HepG2 (cell line): ENCODE data around the gene NDUFB6. TPM values are rescaled to one million over a fixed set of nuclear protein-coding genes. Genes with fewer than 3 reads are reported as not detected.

Experiments
- AKNA ChIP-seq: sonication (generic); formaldehyde crosslinking; IDR thresholded peaks from 2 replicates; pipeline ENCODE4 v1.4.0; 2020; ENCODE audit warnings: missing genetic modification reagents, borderline replicate concordance
- FOXK1 ChIP-seq: sonication (generic); formaldehyde crosslinking; IDR thresholded peaks from 2 replicates; pipeline ENCODE4 v1.4.0; 2020; ENCODE audit warnings: low read depth, missing genetic modification reagents, borderline replicate concordance
- HCFC1 ChIP-seq: fragments of 150-350 bp; IDR thresholded peaks from 2 replicates; pipeline ENCODE4 v1.6.1; 2014; ENCODE audit warnings: low read depth, low read length
- ISX ChIP-seq: sonication (generic); formaldehyde crosslinking; conservative IDR thresholded peaks from 2 replicates; pipeline ENCODE4 v1.5.0; 2020; ENCODE audit warnings: missing genetic modification reagents
- JUN ChIP-seq: sonication (generic); formaldehyde crosslinking; IDR thresholded peaks from 2 replicates; pipeline ENCODE4 v1.4.0; 2020; ENCODE audit warnings: mild to moderate bottlenecking, missing genetic modification reagents
- NKX3-1 ChIP-seq: sonication (generic); formaldehyde crosslinking; IDR thresholded peaks from 2 replicates; pipeline ENCODE4 v1.5.0; 2020; ENCODE audit warnings: missing genetic modification reagents
- PHF20 ChIP-seq: sonication (generic); formaldehyde crosslinking; IDR thresholded peaks from 2 replicates; pipeline ENCODE4 v1.5.0; 2020; ENCODE audit warnings: mild to moderate bottlenecking, missing genetic modification reagents
- POLR2A ChIP-seq, 2 experiments: IDR thresholded peaks; 2 replicates each; pipeline ENCODE4 v1.6.1; 2011; ENCODE audit warnings: low read depth in 2 of 2, low read length in 2 of 2, mild to moderate bottlenecking in 1 of 2, moderate library complexity in 1 of 2; ENCODE audit not compliant: insufficient read depth in 1 of 2
- RXRB ChIP-seq: IDR thresholded peaks from 2 replicates; pipeline ENCODE4 v1.6.1; 2016; ENCODE audit warnings: borderline replicate concordance, missing genetic modification reagents, missing compliant biosample characterization
- SAP130 ChIP-seq: IDR thresholded peaks from 2 replicates; pipeline ENCODE4 v1.6.1; 2016; ENCODE audit warnings: low read depth
- SMAD1 ChIP-seq: sonication (generic); formaldehyde crosslinking; IDR thresholded peaks from 2 replicates; pipeline ENCODE4 v1.4.0; 2020; ENCODE audit warnings: missing genetic modification reagents, low read depth, mild to moderate bottlenecking, borderline replicate concordance
- ZFP82 ChIP-seq: sonication (generic); formaldehyde crosslinking; IDR thresholded peaks from 2 replicates; pipeline ENCODE4 v1.5.1; 2020; ENCODE audit warnings: mild to moderate bottlenecking, missing genetic modification reagents, borderline replicate concordance
- ZNF224 ChIP-seq: sonication (generic); formaldehyde crosslinking; IDR thresholded peaks from 2 replicates; pipeline ENCODE4 v1.5.0; 2020; ENCODE audit warnings: mild to moderate bottlenecking, missing genetic modification reagents
- ZNF674 ChIP-seq: sonication (generic); formaldehyde crosslinking; IDR thresholded peaks from 2 replicates; pipeline ENCODE4 v1.5.0; 2020; ENCODE audit warnings: low read depth, mild to moderate bottlenecking, missing genetic modification reagents
- ZNF788 ChIP-seq: sonication (generic); formaldehyde crosslinking; IDR thresholded peaks from 2 replicates; pipeline ENCODE4 v1.5.0; 2020; ENCODE audit warnings: mild to moderate bottlenecking, missing genetic modification reagents, borderline replicate concordance
- ZSCAN21 ChIP-seq: sonication (generic); formaldehyde crosslinking; IDR thresholded peaks from 2 replicates; pipeline ENCODE4 v1.8.0; 2022; ENCODE audit warnings: mild to moderate bottlenecking, missing genetic modification reagents, moderate library complexity, borderline replicate concordance
- polyA plus RNA-seq, 8 experiments: library from polyadenylated mRNA; depleted of rRNA in 3 of 8; stranded (reverse) in 7 of 8; unstranded in 1 of 8; fragments of >200 nt; fragmentation: Illumina TruSeq in 4 of 8; extraction: Trizol in 4 of 8; gene quantifications; 2 replicates each; pipeline versions ENCODE4 v1.2.1 to v1.2.3, GENCODE V29; 2011 to 2016; ENCODE audit warnings: low read depth in 4 of 8, missing spikeins in 1 of 8, mixed read lengths in 1 of 8; ENCODE audit not compliant: insufficient read depth in 1 of 8
- total RNA-seq, 5 experiments: library from RNA; depleted of rRNA; stranded (reverse); fragments of >200 nt; fragmentation: Illumina TruSeq; extraction: Trizol; gene quantifications; 2 replicates each; pipeline ENCODE4 v1.2.3, GENCODE V29; 2016; ENCODE audit warnings: low read depth in 1 of 5
- TF ChIP-seq, protein P1 (sequence below): sonication (generic); formaldehyde crosslinking; IDR thresholded peaks from 2 replicates; pipeline ENCODE4 v1.9.0; 2021; ENCODE audit warnings: missing genetic modification reagents, borderline replicate concordance
- TF ChIP-seq, protein P2 (sequence below): sonication (generic); formaldehyde crosslinking; IDR thresholded peaks from 2 replicates; pipeline ENCODE4 v1.5.0; 2020; ENCODE audit warnings: missing genetic modification reagents
- TF ChIP-seq, protein P3 (sequence below): sonication (generic); formaldehyde crosslinking; IDR thresholded peaks from 2 replicates; pipeline ENCODE4 v1.4.0; 2020; ENCODE audit warnings: mild to moderate bottlenecking, missing genetic modification reagents, borderline replicate concordance
- TF ChIP-seq, protein P4 (sequence below): IDR thresholded peaks from 2 replicates; pipeline ENCODE4 v1.6.1; 2016; ENCODE audit warnings: low read depth

The NDUFB6 gene
- total and polyA plus RNA-seq, 2 of the 13 experiments (the other 11 are each of a cell fraction or from before 2014, with no cell fraction given): 31.2 to 81.9 TPM

- TF ChIP-seq, protein P1, sequence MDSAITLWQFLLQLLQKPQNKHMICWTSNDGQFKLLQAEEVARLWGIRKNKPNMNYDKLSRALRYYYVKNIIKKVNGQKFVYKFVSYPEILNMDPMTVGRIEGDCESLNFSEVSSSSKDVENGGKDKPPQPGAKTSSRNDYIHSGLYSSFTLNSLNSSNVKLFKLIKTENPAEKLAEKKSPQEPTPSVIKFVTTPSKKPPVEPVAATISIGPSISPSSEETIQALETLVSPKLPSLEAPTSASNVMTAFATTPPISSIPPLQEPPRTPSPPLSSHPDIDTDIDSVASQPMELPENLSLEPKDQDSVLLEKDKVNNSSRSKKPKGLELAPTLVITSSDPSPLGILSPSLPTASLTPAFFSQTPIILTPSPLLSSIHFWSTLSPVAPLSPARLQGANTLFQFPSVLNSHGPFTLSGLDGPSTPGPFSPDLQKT (CRISPR knock-in tag): no peak
- TF ChIP-seq RXRB (CRISPR knock-in tag) (peak; percentile 36; the same call in 1 of the 2 replicates), AKNA (CRISPR knock-in tag) (no peak), POLR2A (IDR thresholded peaks at IDR 0.05; ENCODE audit: insufficient read depth in 1 of 2, low read depth in 2 of 2, low read length in 2 of 2) (peak; percentile 72 to 86), ZFP82 (CRISPR knock-in tag) (no peak), NKX3-1 (CRISPR knock-in tag) (no peak), PHF20 (peak; percentile 99), JUN (CRISPR knock-in tag) (no peak; the same call in 1 of the 2 replicates), SAP130 (peak; percentile 93), ZNF674 (peak; percentile 59; the same call in 1 of the 2 replicates), ZSCAN21 (CRISPR knock-in tag) (peak; percentile 60), ZNF788 (peak; percentile 93), HCFC1 (peak; percentile 68), FOXK1 (CRISPR knock-in tag) (peak; percentile 60; the same call in 1 of the 2 replicates), ZNF224 (CRISPR knock-in tag) (no peak), SMAD1 (CRISPR knock-in tag) (no peak), ISX (CRISPR knock-in tag) (no peak)
- TF ChIP-seq, protein P2, sequence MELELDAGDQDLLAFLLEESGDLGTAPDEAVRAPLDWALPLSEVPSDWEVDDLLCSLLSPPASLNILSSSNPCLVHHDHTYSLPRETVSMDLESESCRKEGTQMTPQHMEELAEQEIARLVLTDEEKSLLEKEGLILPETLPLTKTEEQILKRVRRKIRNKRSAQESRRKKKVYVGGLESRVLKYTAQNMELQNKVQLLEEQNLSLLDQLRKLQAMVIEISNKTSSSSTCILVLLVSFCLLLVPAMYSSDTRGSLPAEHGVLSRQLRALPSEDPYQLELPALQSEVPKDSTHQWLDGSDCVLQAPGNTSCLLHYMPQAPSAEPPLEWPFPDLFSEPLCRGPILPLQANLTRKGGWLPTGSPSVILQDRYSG (CRISPR knock-in tag): no peak
- TF ChIP-seq, protein P3, sequence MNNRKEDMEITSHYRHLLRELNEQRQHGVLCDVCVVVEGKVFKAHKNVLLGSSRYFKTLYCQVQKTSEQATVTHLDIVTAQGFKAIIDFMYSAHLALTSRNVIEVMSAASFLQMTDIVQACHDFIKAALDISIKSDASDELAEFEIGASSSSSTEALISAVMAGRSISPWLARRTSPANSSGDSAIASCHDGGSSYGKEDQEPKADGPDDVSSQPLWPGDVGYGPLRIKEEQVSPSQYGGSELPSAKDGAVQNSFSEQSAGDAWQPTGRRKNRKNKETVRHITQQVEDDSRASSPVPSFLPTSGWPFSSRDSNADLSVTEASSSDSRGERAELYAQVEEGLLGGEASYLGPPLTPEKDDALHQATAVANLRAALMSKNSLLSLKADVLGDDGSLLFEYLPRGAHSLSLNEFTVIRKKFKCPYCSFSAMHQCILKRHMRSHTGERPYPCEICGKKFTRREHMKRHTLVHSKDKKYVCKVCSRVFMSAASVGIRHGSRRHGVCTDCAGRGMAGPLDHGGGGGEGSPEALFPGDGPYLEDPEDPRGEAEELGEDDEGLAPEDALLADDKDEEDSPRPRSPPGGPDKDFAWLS: no peak
- TF ChIP-seq, protein P4, sequence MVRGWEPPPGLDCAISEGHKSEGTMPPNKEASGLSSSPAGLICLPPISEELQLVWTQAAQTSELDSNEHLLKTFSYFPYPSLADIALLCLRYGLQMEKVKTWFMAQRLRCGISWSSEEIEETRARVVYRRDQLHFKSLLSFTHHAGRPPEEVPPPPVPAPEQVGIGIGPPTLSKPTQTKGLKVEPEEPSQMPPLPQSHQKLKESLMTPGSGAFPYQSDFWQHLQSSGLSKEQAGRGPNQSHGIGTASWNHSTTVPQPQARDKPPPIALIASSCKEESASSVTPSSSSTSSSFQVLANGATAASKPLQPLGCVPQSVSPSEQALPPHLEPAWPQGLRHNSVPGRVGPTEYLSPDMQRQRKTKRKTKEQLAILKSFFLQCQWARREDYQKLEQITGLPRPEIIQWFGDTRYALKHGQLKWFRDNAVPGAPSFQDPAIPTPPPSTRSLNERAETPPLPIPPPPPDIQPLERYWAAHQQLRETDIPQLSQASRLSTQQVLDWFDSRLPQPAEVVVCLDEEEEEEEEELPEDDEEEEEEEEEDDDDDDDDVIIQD (CRISPR knock-in tag): peak; percentile 52; the same call in 1 of the 2 replicates
These were observed at the start of gene NDUFB6 (continued) for GRCh38 chr9:32572900-32573523.
